ENCODE measurements around the gene ANXA2.
A peak's percentile ranks its signal among the peaks of the same experiment; 100 is the strongest.

The ANXA2 gene

GRCh38 chr15:60390231-60390630 lies 7.6 kb downstream of the ANXA2 start:
- Histone ChIP-seq H3K27ac (ENCODE audit: low read depth, low read length) (no peak overlapping the region), H3K9me3 (ENCODE audit: control insufficient read depth in 1 of 2, low read length in 2 of 2) (no peaks in the 10 kb centered on the region), H3K4me1 (ENCODE audit: control insufficient read depth in 1 of 2, insufficient read depth in 2 of 2, low read length in 2 of 2) (peaks cover 65 to 73% of the 10 kb centered on the region in 2 donors), H3K36me3 (ENCODE audit: control insufficient read depth in 1 of 2, insufficient read depth in 2 of 2, low read length in 2 of 2) (peaks cover 7 to 9% of the 10 kb centered on the region in 2 donors), H3K27me3 (ENCODE audit: control insufficient read depth in 1 of 2, insufficient read depth in 2 of 2, low read length in 2 of 2) (no peaks in the 10 kb centered on the region), H3K4me3 (ENCODE audit: low read depth in 1 of 2, low read length in 2 of 2) (peak overlapping the region; percentile 19 to 57), H3K9ac (ENCODE audit: low read depth in 1 of 2, low read length in 2 of 2) (peak overlapping the region in 1 of 2 donors; percentile 21)

- Histone ChIP-seq H3K9me3 (ENCODE audit: control insufficient read depth in 1 of 2, low read length in 2 of 2) (no peaks in the 10 kb centered on the region), H3K4me1 (ENCODE audit: control insufficient read depth in 1 of 2, insufficient read depth in 2 of 2, low read length in 2 of 2) (peaks cover 57 to 65% of the 10 kb centered on the region in 2 donors), H3K9ac (ENCODE audit: low read depth in 1 of 2, low read length in 2 of 2) (peak overlapping the region in 1 of 2 donors; percentile 9), H3K4me3 (ENCODE audit: low read depth in 1 of 2, low read length in 2 of 2) (peak overlapping the region; percentile 19 to 57), H3K27me3 (ENCODE audit: control insufficient read depth in 1 of 2, insufficient read depth in 2 of 2, low read length in 2 of 2) (no peaks in the 10 kb centered on the region), H3K36me3 (ENCODE audit: control insufficient read depth in 1 of 2, insufficient read depth in 2 of 2, low read length in 2 of 2) (peaks cover 10 to 12% of the 10 kb centered on the region in 2 donors), H3K27ac (ENCODE audit: low read depth, low read length) (no peak overlapping the region)
Measured at GRCh38 chr15:60389261-60390077, 8.3 kb downstream of the ANXA2 start.

GRCh38 chr15:60387321-60387720 lies 10.5 kb downstream of the ANXA2 start:
- Histone ChIP-seq H3K36me3 (ENCODE audit: control insufficient read depth in 1 of 2, insufficient read depth in 2 of 2, low read length in 2 of 2) (peaks cover 23 to 34% of the 10 kb centered on the region in 2 donors), H3K9me3 (ENCODE audit: control insufficient read depth in 1 of 2, low read length in 2 of 2) (no peaks in the 10 kb centered on the region), H3K4me3 (ENCODE audit: low read depth in 1 of 2, low read length in 2 of 2) (no peak overlapping the region), H3K4me1 (ENCODE audit: control insufficient read depth in 1 of 2, insufficient read depth in 2 of 2, low read length in 2 of 2) (peaks cover 36 to 50% of the 10 kb centered on the region in 2 donors), H3K27ac (ENCODE audit: low read depth, low read length) (no peak overlapping the region), H3K9ac (ENCODE audit: low read depth in 1 of 2, low read length in 2 of 2) (no peak overlapping the region), H3K27me3 (ENCODE audit: control insufficient read depth in 1 of 2, insufficient read depth in 2 of 2, low read length in 2 of 2) (no peaks in the 10 kb centered on the region)

GRCh38 chr15:60386615-60387014 lies 11.2 kb downstream of the ANXA2 start:
- H3K9ac ChIP-seq (ENCODE audit: low read depth in 1 of 2, low read length in 2 of 2) = no peak overlapping the region
- no peaks in the 10 kb centered on the region for H3K27me3 ChIP-seq (ENCODE audit: control insufficient read depth in 1 of 2, insufficient read depth in 2 of 2, low read length in 2 of 2)
- no peak overlapping the region for H3K4me3 ChIP-seq (ENCODE audit: low read depth in 1 of 2, low read length in 2 of 2)
- peaks cover 28 to 38% of the 10 kb centered on the region in 2 donors for H3K36me3 ChIP-seq (ENCODE audit: control insufficient read depth in 1 of 2, insufficient read depth in 2 of 2, low read length in 2 of 2)
- H3K4me1 ChIP-seq (ENCODE audit: control insufficient read depth in 1 of 2, insufficient read depth in 2 of 2, low read length in 2 of 2) = peaks cover 30 to 43% of the 10 kb centered on the region in 2 donors
- no peak overlapping the region for H3K27ac ChIP-seq (ENCODE audit: low read depth, low read length)
- H3K9me3 ChIP-seq (ENCODE audit: control insufficient read depth in 1 of 2, low read length in 2 of 2) = no peaks in the 10 kb centered on the region

- Histone ChIP-seq H3K36me3 (ENCODE audit: control insufficient read depth in 1 of 2, insufficient read depth in 2 of 2, low read length in 2 of 2) (peaks cover 35 to 44% of the 10 kb centered on the region in 2 donors), H3K9ac (ENCODE audit: low read depth in 1 of 2, low read length in 2 of 2) (no peak overlapping the region), H3K9me3 (ENCODE audit: control insufficient read depth in 1 of 2, low read length in 2 of 2) (no peaks in the 10 kb centered on the region), H3K4me3 (ENCODE audit: low read depth in 1 of 2, low read length in 2 of 2) (no peak overlapping the region), H3K27ac (ENCODE audit: low read depth, low read length) (no peak overlapping the region), H3K27me3 (ENCODE audit: control insufficient read depth in 1 of 2, insufficient read depth in 2 of 2, low read length in 2 of 2) (no peaks in the 10 kb centered on the region), H3K4me1 (ENCODE audit: control insufficient read depth in 1 of 2, insufficient read depth in 2 of 2, low read length in 2 of 2) (peaks cover 23 to 35% of the 10 kb centered on the region in 2 donors)
Measured at GRCh38 chr15:60385620-60386552, 11.9 kb downstream of the ANXA2 start.

GRCh38 chr15:60384526-60385126 lies 13.2 kb downstream of the ANXA2 start:
- Histone ChIP-seq H3K27ac (ENCODE audit: low read depth, low read length) (no peak overlapping the region), H3K9ac (ENCODE audit: low read depth in 1 of 2, low read length in 2 of 2) (no peak overlapping the region), H3K36me3 (ENCODE audit: control insufficient read depth in 1 of 2, insufficient read depth in 2 of 2, low read length in 2 of 2) (peaks cover 36 to 49% of the 10 kb centered on the region in 2 donors), H3K4me3 (ENCODE audit: low read depth in 1 of 2, low read length in 2 of 2) (no peak overlapping the region), H3K9me3 (ENCODE audit: control insufficient read depth in 1 of 2, low read length in 2 of 2) (no peaks in the 10 kb centered on the region), H3K27me3 (ENCODE audit: control insufficient read depth in 1 of 2, insufficient read depth in 2 of 2, low read length in 2 of 2) (no peaks in the 10 kb centered on the region), H3K4me1 (ENCODE audit: control insufficient read depth in 1 of 2, insufficient read depth in 2 of 2, low read length in 2 of 2) (peaks cover 15 to 30% of the 10 kb centered on the region in 2 donors)

GRCh38 chr15:60384053-60384452 lies 13.7 kb downstream of the ANXA2 start:
- H3K9me3 ChIP-seq (ENCODE audit: control insufficient read depth in 1 of 2, low read length in 2 of 2) = no peaks in the 10 kb centered on the region
- peaks cover 10 to 29% of the 10 kb centered on the region in 2 donors for H3K4me1 ChIP-seq (ENCODE audit: control insufficient read depth in 1 of 2, insufficient read depth in 2 of 2, low read length in 2 of 2)
- no peak overlapping the region for H3K27ac ChIP-seq (ENCODE audit: low read depth, low read length)
- no peaks in the 10 kb centered on the region for H3K27me3 ChIP-seq (ENCODE audit: control insufficient read depth in 1 of 2, insufficient read depth in 2 of 2, low read length in 2 of 2)
- no peak overlapping the region for H3K4me3 ChIP-seq (ENCODE audit: low read depth in 1 of 2, low read length in 2 of 2)
- H3K36me3 ChIP-seq (ENCODE audit: control insufficient read depth in 1 of 2, insufficient read depth in 2 of 2, low read length in 2 of 2) = peaks cover 39 to 53% of the 10 kb centered on the region in 2 donors
- H3K9ac ChIP-seq (ENCODE audit: low read depth in 1 of 2, low read length in 2 of 2) = no peak overlapping the region

- H3K36me3 ChIP-seq (ENCODE audit: control insufficient read depth in 1 of 2, insufficient read depth in 2 of 2, low read length in 2 of 2) = peaks cover 40 to 55% of the 10 kb centered on the region in 2 donors
- H3K9ac ChIP-seq (ENCODE audit: low read depth in 1 of 2, low read length in 2 of 2) = no peak overlapping the region
- H3K4me3 ChIP-seq (ENCODE audit: low read depth in 1 of 2, low read length in 2 of 2) = no peak overlapping the region
- H3K27ac ChIP-seq (ENCODE audit: low read depth, low read length) = no peak overlapping the region
- no peaks in the 10 kb centered on the region for H3K27me3 ChIP-seq (ENCODE audit: control insufficient read depth in 1 of 2, insufficient read depth in 2 of 2, low read length in 2 of 2)
- H3K9me3 ChIP-seq (ENCODE audit: control insufficient read depth in 1 of 2, low read length in 2 of 2) = no peaks in the 10 kb centered on the region
- H3K4me1 ChIP-seq (ENCODE audit: control insufficient read depth in 1 of 2, insufficient read depth in 2 of 2, low read length in 2 of 2) = peaks cover 5 to 24% of the 10 kb centered on the region in 2 donors
Measured at GRCh38 chr15:60382773-60383674, 14.8 kb downstream of the ANXA2 start.

GRCh38 chr15:60381148-60381788 lies 16.5 kb downstream of the ANXA2 start:
- Histone ChIP-seq H3K9ac (ENCODE audit: low read depth in 1 of 2, low read length in 2 of 2) (no peak overlapping the region), H3K4me3 (ENCODE audit: low read depth in 1 of 2, low read length in 2 of 2) (no peak overlapping the region), H3K9me3 (ENCODE audit: control insufficient read depth in 1 of 2, low read length in 2 of 2) (no peaks in the 10 kb centered on the region), H3K27ac (ENCODE audit: low read depth, low read length) (no peak overlapping the region), H3K27me3 (ENCODE audit: control insufficient read depth in 1 of 2, insufficient read depth in 2 of 2, low read length in 2 of 2) (no peaks in the 10 kb centered on the region), H3K4me1 (ENCODE audit: control insufficient read depth in 1 of 2, insufficient read depth in 2 of 2, low read length in 2 of 2) (peaks cover 5 to 16% of the 10 kb centered on the region in 2 donors), H3K36me3 (ENCODE audit: control insufficient read depth in 1 of 2, insufficient read depth in 2 of 2, low read length in 2 of 2) (peaks cover 53 to 72% of the 10 kb centered on the region in 2 donors)
